Right cardiac atrium (tissue), 5 donors: ENCODE data around the gene SYTL4. TPM values are rescaled to one million over a fixed set of nuclear protein-coding genes. Genes with fewer than 3 reads are reported as not detected.

Experiments
- ATAC-seq, 2 donors: fragments of 200-7000 bp; cut with Tn5 transposase; one replicate each; pipeline versions ENCODE4 v1.8.0 to v1.9.1; 2020; ENCODE audit warnings: moderate library complexity in 2 of 2, mild to moderate bottlenecking in 1 of 2
- DNase-seq, 3 donors: peaks; one replicate each; pipeline ENCODE4 v3.0.0-alpha.2; 2020
- H3K27ac ChIP-seq: one replicate; pipeline ENCODE4 v1.5.1; 2013; ENCODE audit warnings: mild to moderate bottlenecking, low read length, control low read depth, moderate library complexity
- H3K27me3 ChIP-seq: one replicate; pipeline ENCODE4 v1.6.1; 2013; ENCODE audit not compliant: control insufficient read depth, insufficient read depth
- H3K4me1 ChIP-seq: one replicate; pipeline ENCODE4 v1.6.1; 2013; ENCODE audit warnings: low read length; ENCODE audit not compliant: control insufficient read depth, insufficient read depth
- H3K4me3 ChIP-seq: one replicate; pipeline ENCODE4 v1.5.1; 2013; ENCODE audit warnings: low read length, control low read depth
- H3K9me3 ChIP-seq: one replicate; pipeline ENCODE4 v1.6.1; 2013; ENCODE audit warnings: low read length; ENCODE audit not compliant: control insufficient read depth
- WGBS: extraction: QIAGEN DNeasy Blood & Tissue Kit; methylation state at CpG from one replicate; pipeline ENCODE4 v1.1.7; 2013; 5-methylcytosine and 5-hydroxymethylcytosine counted together
- intact Hi-C, 4 donors: fragments of 100-400 bp; cut with DNase I; formaldehyde crosslinking; loops; one replicate each; pipeline versions ENCODE4 v1.11.0 to v1.14.0; 2022 to 2023
- polyA plus RNA-seq: library from polyadenylated mRNA; stranded (reverse); fragments of 200-250 nt; gene quantifications from one replicate; pipeline ENCODE4 v1.2.3, GENCODE V29; 2013
- total RNA-seq, 4 donors: library from RNA; stranded (reverse); fragmentation: NEBNext Ultra II Directional; extraction: Animal tissue kit (Norgen Biotek cat#: 25700); gene quantifications; one replicate each; pipeline ENCODE4 v1.2.1, GENCODE V29; 2021
- donor health status: healthy with polysubstance abuse.
- donor health status: DM: no; HTN: yes; CAD: no.
- donor health status: DM: no; HTN: no; CAD: no.
- donor health status: DM: no; HTN: yes; CAD: no; lungs with severe emphysema.
- donor health status: DM: yes; HTN: yes; CAD: no.

SYTL4 gene
- total and polyA plus RNA-seq, 5 donors: 3.2 to 6.7 (median 3.7) TPM

GRCh38 chrX:100687546-100687945 is 44.4 kb downstream of the SYTL4 start:
- DNase-seq (no peak), ATAC-seq (no peak)
- Histone ChIP-seq H3K27me3 (no peaks in the 10 kb centered on the region), H3K27ac (no peak overlapping the region), H3K4me1 (no peaks in the 10 kb centered on the region), H3K9me3 (no peaks in the 10 kb centered on the region), H3K4me3 (no peak overlapping the region)
- WGBS: 62% methylated on average over 2 of the region's 2 CpGs
- intact Hi-C loops: loop anchor here in 3 of 4 donors (5.0 to 10.0 kb wide), 4 partner anchors 75 to 597 kb away; no protein-coding TSS in a partner anchor

GRCh38 chrX:100687128-100687527 is 44.8 kb downstream of the SYTL4 start:
- H3K4me1 ChIP-seq: no peaks in the 10 kb centered on the region
- intact Hi-C loops: loop anchor here in 3 of 4 donors (5.0 to 10.0 kb wide), 4 partner anchors 75 to 598 kb away; no protein-coding TSS in a partner anchor
- no peaks in the 10 kb centered on the region for H3K9me3 ChIP-seq
- ATAC-seq (no peak), DNase-seq (no peak)
- H3K4me3 ChIP-seq: no peak overlapping the region
- H3K27ac ChIP-seq: no peak overlapping the region
- 62% methylated on average over 6 of the region's 6 CpGs for WGBS
- no peaks in the 10 kb centered on the region for H3K27me3 ChIP-seq

GRCh38 chrX:100685997-100686305 is 46.0 kb downstream of the SYTL4 start:
- no peak for DNase-seq
- Histone ChIP-seq H3K4me3 (no peak overlapping the region), H3K27ac (no peak overlapping the region), H3K9me3 (no peaks in the 10 kb centered on the region), H3K4me1 (no peaks in the 10 kb centered on the region), H3K27me3 (no peaks in the 10 kb centered on the region)
- intact Hi-C loops: loop anchor here in 3 of 4 donors (5.0 to 10.0 kb wide), 4 partner anchors 76 to 599 kb away; no protein-coding TSS in a partner anchor
- 16% methylated on average over 1 of the region's 1 CpG for WGBS
- no peak for ATAC-seq

GRCh38 chrX:100685284-100685996 is 46.5 kb downstream of the SYTL4 start:
- peak in 2 of 3 donors; percentile 20 to 48 for DNase-seq
- H3K4me1 ChIP-seq: no peaks in the 10 kb centered on the region
- no peak overlapping the region for H3K4me3 ChIP-seq
- no peaks in the 10 kb centered on the region for H3K9me3 ChIP-seq
- no peak overlapping the region for H3K27ac ChIP-seq
- WGBS: 33% methylated on average over 5 of the region's 5 CpGs
- ATAC-seq: peak; percentile 63 to 77
- no peaks in the 10 kb centered on the region for H3K27me3 ChIP-seq
- intact Hi-C loops: loop anchor here in 3 of 4 donors (5.0 to 10.0 kb wide), 4 partner anchors 77 to 599 kb away; no protein-coding TSS in a partner anchor

GRCh38 chrX:100682939-100683338 is 49.0 kb downstream of the SYTL4 start:
- Histone ChIP-seq H3K27ac (no peak overlapping the region), H3K4me3 (no peak overlapping the region), H3K27me3 (no peaks in the 10 kb centered on the region), H3K9me3 (no peaks in the 10 kb centered on the region), H3K4me1 (no peaks in the 10 kb centered on the region)
- ATAC-seq (no peak), DNase-seq (no peak)
- intact Hi-C loops: loop anchor here in 2 of 4 donors (10.0 kb wide), 2 partner anchors 82 to 602 kb away; no protein-coding TSS in a partner anchor
- 96% methylated on average over 8 of the region's 8 CpGs for WGBS

GRCh38 chrX:100681599-100681998 is 50.3 kb downstream of the SYTL4 start:
- Histone ChIP-seq H3K4me1 (no peaks in the 10 kb centered on the region), H3K4me3 (no peak overlapping the region), H3K9me3 (no peaks in the 10 kb centered on the region), H3K27ac (no peak overlapping the region), H3K27me3 (no peaks in the 10 kb centered on the region)
- no peak for ATAC-seq
- 74% methylated on average over 3 of the region's 3 CpGs for WGBS
- no peak for DNase-seq
- intact Hi-C loops: loop anchor here in 2 of 4 donors (10.0 kb wide), 2 partner anchors 83 to 603 kb away; no protein-coding TSS in a partner anchor

GRCh38 chrX:100680756-100681155 is 51.2 kb downstream of the SYTL4 start:
- no peaks in the 10 kb centered on the region for H3K4me1 ChIP-seq
- H3K27ac ChIP-seq: no peak overlapping the region
- intact Hi-C loops: loop anchor here in 2 of 4 donors (10.0 kb wide), 2 partner anchors 84 to 604 kb away; no protein-coding TSS in a partner anchor
- no peak overlapping the region for H3K4me3 ChIP-seq
- DNase-seq (no peak), ATAC-seq (no peak)
- WGBS: 31% methylated on average over 2 of the region's 2 CpGs
- no peaks in the 10 kb centered on the region for H3K27me3 ChIP-seq
- H3K9me3 ChIP-seq: no peaks in the 10 kb centered on the region

GRCh38 chrX:100677611-100678181 is 54.2 kb downstream of the SYTL4 start:
- 50% methylated on average over 5 of the region's 5 CpGs for WGBS
- Histone ChIP-seq H3K4me3 (no peak overlapping the region), H3K27ac (no peak overlapping the region), H3K27me3 (no peaks in the 10 kb centered on the region), H3K4me1 (no peaks in the 10 kb centered on the region), H3K9me3 (no peaks in the 10 kb centered on the region)
- no peak for ATAC-seq
- intact Hi-C loops: no loop called here
- no peak for DNase-seq

- no peak for DNase-seq
- WGBS: 18% methylated on average over 2 of the region's 2 CpGs
- intact Hi-C loops: no loop called here
- no peak overlapping the region for H3K4me3 ChIP-seq
- H3K4me1 ChIP-seq: no peaks in the 10 kb centered on the region
- H3K27me3 ChIP-seq: no peaks in the 10 kb centered on the region
- H3K9me3 ChIP-seq: no peaks in the 10 kb centered on the region
- peak; percentile 38 to 43 for ATAC-seq
- no peak overlapping the region for H3K27ac ChIP-seq
These were observed 57.2 kb downstream of the SYTL4 start for GRCh38 chrX:100674705-100675104.

GRCh38 chrX:100673397-100673953 is 58.4 kb downstream of the SYTL4 start:
- no peak overlapping the region for H3K27ac ChIP-seq
- 70% methylated on average over 3 of the region's 3 CpGs for WGBS
- DNase-seq (no peak), ATAC-seq (no peak)
- H3K9me3 ChIP-seq: no peaks in the 10 kb centered on the region
- no peak overlapping the region for H3K4me3 ChIP-seq
- no peaks in the 10 kb centered on the region for H3K4me1 ChIP-seq
- intact Hi-C loops: no loop called here
- H3K27me3 ChIP-seq: no peaks in the 10 kb centered on the region

GRCh38 chrX:100672966-100673365 is 59.0 kb downstream of the SYTL4 start:
- Histone ChIP-seq H3K27ac (no peak overlapping the region), H3K9me3 (no peaks in the 10 kb centered on the region), H3K4me1 (no peaks in the 10 kb centered on the region), H3K27me3 (no peaks in the 10 kb centered on the region), H3K4me3 (no peak overlapping the region)
- WGBS: 89% methylated on average over 3 of the region's 3 CpGs
- DNase-seq: no peak
- no peak for ATAC-seq
- intact Hi-C loops: no loop called here
